Astrocyte (in vitro differentiated cells and primary cell): ENCODE results near the gene HMOX1. TPM values are rescaled to one million over a fixed set of nuclear protein-coding genes. Genes with fewer than 3 reads are reported as not detected.

Source experiments
- DNase-seq: peaks from one replicate; pipeline ENCODE4 v3.0.0-alpha.2; 2010; ENCODE audit warnings: low read depth
- FAIRE-seq: peaks from 2 replicates; lab custom pipeline; 2011; peaks lifted over from hg19 to GRCh38; lab: Jason Lieb, UNC
- H2AFZ ChIP-seq: 2 replicates; pipeline ENCODE4 v1.6.0; 2012; ENCODE audit warnings: low read depth, low read length, inconsistent platforms
- H3K27ac ChIP-seq: 2 replicates; pipeline ENCODE4 v1.5.1; 2011; ENCODE audit warnings: low read depth, low read length, inconsistent platforms
- H3K27me3 ChIP-seq: 2 replicates; pipeline ENCODE4 v1.6.0; 2011; ENCODE audit warnings: low read length, inconsistent platforms; ENCODE audit not compliant: insufficient read depth
- H3K36me3 ChIP-seq: 2 replicates; pipeline ENCODE4 v1.5.1; 2011; ENCODE audit warnings: low read length, inconsistent platforms; ENCODE audit not compliant: insufficient read depth
- H3K4me1 ChIP-seq: 2 replicates; pipeline ENCODE4 v1.5.1; 2011; ENCODE audit warnings: low read length, inconsistent platforms; ENCODE audit not compliant: insufficient read depth
- H3K4me2 ChIP-seq: 2 replicates; pipeline ENCODE4 v1.6.0; 2012; ENCODE audit warnings: low read length, inconsistent platforms
- H3K4me3 ChIP-seq: 2 replicates; pipeline ENCODE4 v1.5.1; 2011; ENCODE audit warnings: low read depth, mild to moderate bottlenecking, low read length, inconsistent platforms; ENCODE audit not compliant: insufficient read depth
- H3K79me2 ChIP-seq: 2 replicates; pipeline ENCODE4 v1.6.0; 2012; ENCODE audit warnings: mild to moderate bottlenecking, low read length, inconsistent platforms; ENCODE audit not compliant: insufficient read depth
- H3K9ac ChIP-seq: 2 replicates; pipeline ENCODE4 v1.6.0; 2012; ENCODE audit warnings: mild to moderate bottlenecking, low read length, inconsistent platforms
- H3K9me3 ChIP-seq: 2 replicates; pipeline ENCODE4 v1.5.1; 2012; ENCODE audit warnings: low read depth, mild to moderate bottlenecking, low read length, inconsistent platforms; ENCODE audit not compliant: insufficient read depth
- H4K20me1 ChIP-seq: 2 replicates; pipeline ENCODE4 v1.6.0; 2012; ENCODE audit warnings: low read length, inconsistent platforms; ENCODE audit not compliant: insufficient read depth
- H3K27ac Mint-ChIP-seq: one replicate; pipeline ENCODE4 v1.8.0; 2021; ENCODE audit warnings: mild to moderate bottlenecking, mixed read lengths; ENCODE audit not compliant: unreplicated experiment
- H3K27me3 Mint-ChIP-seq: one replicate; pipeline ENCODE4 v1.8.0; 2021; ENCODE audit warnings: low read depth, mixed read lengths; ENCODE audit not compliant: unreplicated experiment
- H3K36me3 Mint-ChIP-seq: one replicate; pipeline ENCODE4 v1.8.0; 2021; ENCODE audit warnings: low read depth, mixed read lengths; ENCODE audit not compliant: unreplicated experiment
- H3K4me1 Mint-ChIP-seq: one replicate; pipeline ENCODE4 v1.8.0; 2021; ENCODE audit warnings: low read depth, mixed read lengths; ENCODE audit not compliant: unreplicated experiment
- H3K4me3 Mint-ChIP-seq: one replicate; pipeline ENCODE4 v1.8.0; 2021; ENCODE audit warnings: mild to moderate bottlenecking, moderate library complexity, mixed read lengths; ENCODE audit not compliant: unreplicated experiment
- H3K9me3 Mint-ChIP-seq: one replicate; pipeline ENCODE4 v1.8.0; 2021; ENCODE audit warnings: mild to moderate bottlenecking, mixed read lengths; ENCODE audit not compliant: unreplicated experiment
- EZH2 ChIP-seq: IDR thresholded peaks from 2 replicates; pipeline ENCODE4 v1.6.1; 2012; ENCODE audit warnings: mild to moderate bottlenecking, low read length, inconsistent platforms; ENCODE audit not compliant: insufficient read depth
- total RNA-seq: library from RNA; stranded (reverse); gene quantifications from 2 replicates; pipeline ENCODE4 v1.2.1, GENCODE V29; 2021
- TF ChIP-seq, protein P1 (sequence below): IDR thresholded peaks from 2 replicates; pipeline ENCODE4 v1.5.1; 2011; ENCODE audit warnings: low read depth, mild to moderate bottlenecking, inconsistent platforms, low read length, moderate library complexity; ENCODE audit not compliant: insufficient read depth

Gene HMOX1
- total RNA-seq, 1 donor from 2014 or later: 17.0 TPM

DNA sequence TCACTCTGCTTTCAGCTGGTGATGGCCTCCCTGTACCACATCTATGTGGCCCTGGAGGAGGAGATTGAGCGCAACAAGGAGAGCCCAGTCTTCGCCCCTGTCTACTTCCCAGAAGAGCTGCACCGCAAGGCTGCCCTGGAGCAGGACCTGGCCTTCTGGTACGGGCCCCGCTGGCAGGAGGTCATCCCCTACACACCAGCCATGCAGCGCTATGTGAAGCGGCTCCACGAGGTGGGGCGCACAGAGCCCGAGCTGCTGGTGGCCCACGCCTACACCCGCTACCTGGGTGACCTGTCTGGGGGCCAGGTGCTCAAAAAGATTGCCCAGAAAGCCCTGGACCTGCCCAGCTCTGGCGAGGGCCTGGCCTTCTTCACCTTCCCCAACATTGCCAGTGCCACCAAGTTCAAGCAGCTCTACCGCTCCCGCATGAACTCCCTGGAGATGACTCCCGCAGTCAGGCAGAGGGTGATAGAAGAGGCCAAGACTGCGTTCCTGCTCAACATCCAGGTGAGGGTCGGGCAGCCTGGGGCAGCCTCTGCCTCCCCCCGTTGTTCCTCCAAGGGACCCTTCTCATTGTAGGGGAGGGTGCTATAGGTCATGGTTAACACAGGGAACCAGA is 5.9 kb downstream of the HMOX1 start:
- Mint-ChIP-seq H3K4me1 (no peaks in the 10 kb centered on the region), H3K36me3 (peaks cover 9% of the 10 kb centered on the region), H3K4me3 (no peak overlapping the region), H3K27ac (no peak overlapping the region), H3K27me3 (no peaks in the 10 kb centered on the region), H3K9me3 (no peaks in the 10 kb centered on the region)
- Histone ChIP-seq H3K9me3 (no peaks in the 10 kb centered on the region), H3K4me1 (peaks cover under 1% of the 10 kb centered on the region), H3K9ac (no peak overlapping the region), H3K36me3 (no peaks in the 10 kb centered on the region), H3K27me3 (no peaks in the 10 kb centered on the region), H3K4me3 (no peak overlapping the region), H3K79me2 (no peaks in the 10 kb centered on the region), H3K27ac (no peak overlapping the region), H4K20me1 (no peaks in the 10 kb centered on the region), H2AFZ (no peak overlapping the region), H3K4me2 (no peak overlapping the region)
- FAIRE-seq (no peak), DNase-seq (no peak)
- TF ChIP-seq, protein P1, sequence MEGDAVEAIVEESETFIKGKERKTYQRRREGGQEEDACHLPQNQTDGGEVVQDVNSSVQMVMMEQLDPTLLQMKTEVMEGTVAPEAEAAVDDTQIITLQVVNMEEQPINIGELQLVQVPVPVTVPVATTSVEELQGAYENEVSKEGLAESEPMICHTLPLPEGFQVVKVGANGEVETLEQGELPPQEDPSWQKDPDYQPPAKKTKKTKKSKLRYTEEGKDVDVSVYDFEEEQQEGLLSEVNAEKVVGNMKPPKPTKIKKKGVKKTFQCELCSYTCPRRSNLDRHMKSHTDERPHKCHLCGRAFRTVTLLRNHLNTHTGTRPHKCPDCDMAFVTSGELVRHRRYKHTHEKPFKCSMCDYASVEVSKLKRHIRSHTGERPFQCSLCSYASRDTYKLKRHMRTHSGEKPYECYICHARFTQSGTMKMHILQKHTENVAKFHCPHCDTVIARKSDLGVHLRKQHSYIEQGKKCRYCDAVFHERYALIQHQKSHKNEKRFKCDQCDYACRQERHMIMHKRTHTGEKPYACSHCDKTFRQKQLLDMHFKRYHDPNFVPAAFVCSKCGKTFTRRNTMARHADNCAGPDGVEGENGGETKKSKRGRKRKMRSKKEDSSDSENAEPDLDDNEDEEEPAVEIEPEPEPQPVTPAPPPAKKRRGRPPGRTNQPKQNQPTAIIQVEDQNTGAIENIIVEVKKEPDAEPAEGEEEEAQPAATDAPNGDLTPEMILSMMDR: no peak
- TF ChIP-seq EZH2: no peak

- no peaks in the 10 kb centered on the region for H3K79me2 ChIP-seq
- no peaks in the 10 kb centered on the region for H3K4me1 Mint-ChIP-seq
- H3K36me3 ChIP-seq: no peaks in the 10 kb centered on the region
- no peak overlapping the region for H3K4me3 ChIP-seq
- DNase-seq (no peak), FAIRE-seq (no peak)
- H3K27ac ChIP-seq: no peak overlapping the region
- no peak overlapping the region for H3K4me2 ChIP-seq
- H3K27me3 ChIP-seq: no peaks in the 10 kb centered on the region
- H3K9me3 ChIP-seq: no peaks in the 10 kb centered on the region
- H4K20me1 ChIP-seq: no peaks in the 10 kb centered on the region
- no peaks in the 10 kb centered on the region for H3K4me1 ChIP-seq
- H3K36me3 Mint-ChIP-seq: peaks cover 6% of the 10 kb centered on the region
- no peaks in the 10 kb centered on the region for H3K27me3 Mint-ChIP-seq
- no peak for TF ChIP-seq EZH2
- TF ChIP-seq, protein P1: no peak
- H3K9ac ChIP-seq: no peak overlapping the region
- no peak overlapping the region for H3K27ac Mint-ChIP-seq
- no peaks in the 10 kb centered on the region for H3K9me3 Mint-ChIP-seq
- H2AFZ ChIP-seq: no peak overlapping the region
- no peak overlapping the region for H3K4me3 Mint-ChIP-seq
These were observed 10.0 kb downstream of the HMOX1 start for GRCh38 chr22:35390933-35391332.

DNA sequence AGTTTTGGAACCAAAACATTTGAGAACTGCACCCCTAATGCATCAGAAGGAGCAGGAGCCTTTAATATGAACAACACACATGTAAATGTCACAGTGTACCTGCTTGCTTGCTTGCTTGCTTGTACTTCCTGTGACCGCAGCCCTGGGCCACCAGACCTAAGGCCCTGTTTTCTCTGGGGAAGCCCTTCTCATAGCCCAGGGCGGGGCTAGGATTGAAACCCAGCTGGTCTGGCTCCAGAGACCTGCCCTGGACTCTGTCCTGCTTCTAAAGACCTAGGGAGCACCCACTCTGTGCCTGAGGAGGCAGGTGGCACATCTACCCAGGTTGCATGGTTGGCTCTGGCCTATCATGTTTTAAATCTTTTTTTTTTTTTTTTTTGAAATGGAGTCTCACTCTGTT is 11.5 kb downstream of the HMOX1 start:
- no peak overlapping the region for H3K27ac Mint-ChIP-seq

More for the DNA sequence above, 11.5 kb downstream of the HMOX1 start:
- no peak overlapping the region for H3K27ac ChIP-seq
- H3K4me2 ChIP-seq: no peak overlapping the region
- H3K4me3 ChIP-seq: no peak overlapping the region
- TF ChIP-seq, protein P1: no peak
- TF ChIP-seq EZH2: no peak
- DNase-seq (no peak), FAIRE-seq (no peak)
- no peak overlapping the region for H2AFZ ChIP-seq
- H3K79me2 ChIP-seq: no peaks in the 10 kb centered on the region
- H3K9ac ChIP-seq: no peak overlapping the region
- no peak overlapping the region for H3K4me3 Mint-ChIP-seq
- H4K20me1 ChIP-seq: no peaks in the 10 kb centered on the region
- H3K27me3 ChIP-seq: no peaks in the 10 kb centered on the region
- H3K4me1 Mint-ChIP-seq: no peaks in the 10 kb centered on the region
- no peaks in the 10 kb centered on the region for H3K36me3 ChIP-seq
- H3K9me3 Mint-ChIP-seq: no peaks in the 10 kb centered on the region
- H3K27me3 Mint-ChIP-seq: no peaks in the 10 kb centered on the region
- H3K4me1 ChIP-seq: no peaks in the 10 kb centered on the region
- H3K36me3 Mint-ChIP-seq: peaks cover 6% of the 10 kb centered on the region
- no peaks in the 10 kb centered on the region for H3K9me3 ChIP-seq
